22Rv1 (cell line): Measurements from ENCODE around the gene KAT7.
A peak's percentile ranks its signal among the peaks of the same experiment; 100 is the strongest.

Experiments used
- H3K27ac ChIP-seq: fragments of 450-650 bp; 2 replicates; pipeline ENCODE4 v1.5.1; 2017
- CTCF ChIP-seq: fragments of 450-650 bp; IDR thresholded peaks from 2 replicates; pipeline ENCODE4 v1.5.1; 2017; ENCODE audit warnings: mild to moderate bottlenecking
- ZFX ChIP-seq: fragments of 450-650 bp; IDR thresholded peaks from 2 replicates; pipeline ENCODE4 v1.6.1; 2017; ENCODE audit warnings: antibody characterized with exemption, borderline replicate concordance

Gene KAT7

GRCh38 chr17:49815761-49816281 lies 27.3 kb downstream of the KAT7 start:
- no peak for TF ChIP-seq ZFX
- no peak for TF ChIP-seq CTCF
- no peak overlapping the region for H3K27ac ChIP-seq

GRCh38 chr17:49817993-49818392 lies 29.5 kb downstream of the KAT7 start:
- H3K27ac ChIP-seq, result no peak overlapping the region
- no peak for TF ChIP-seq CTCF
- no peak for TF ChIP-seq ZFX

- TF ChIP-seq CTCF, result no peak
- TF ChIP-seq ZFX, result no peak
Observed at GRCh38 chr17:49819138-49819537, 30.7 kb downstream of the KAT7 start.

GRCh38 chr17:49819651-49820050 lies 31.2 kb downstream of the KAT7 start:
- 0 out of 2 replicates have a peak overlapping the region, but pooled peaks have one; percentile 5 for H3K27ac ChIP-seq
- TF ChIP-seq ZFX (no peak), CTCF (no peak)

More at GRCh38 chr17:49819138-49819537, 30.7 kb downstream of the KAT7 start:
- no peak overlapping the region for H3K27ac ChIP-seq

- TF ChIP-seq ZFX (no peak), CTCF (no peak)
- no peak overlapping the region for H3K27ac ChIP-seq
Observed at GRCh38 chr17:49820773-49821172, 32.3 kb downstream of the KAT7 start.

- TF ChIP-seq CTCF (no peak), ZFX (no peak)
Observed at GRCh38 chr17:49821466-49821865, 33.0 kb downstream of the KAT7 start.

GRCh38 chr17:49821916-49822315 lies 33.4 kb downstream of the KAT7 start:
- H3K27ac ChIP-seq, result peak overlapping the region; percentile 18; the same call in 1 of the 2 replicates
- TF ChIP-seq CTCF (no peak), ZFX (no peak)

More at GRCh38 chr17:49821466-49821865, 33.0 kb downstream of the KAT7 start:
- H3K27ac ChIP-seq, result peak overlapping the region; percentile 18; the same call in 1 of the 2 replicates
